Psoas muscle (tissue), 8 donors: ENCODE measurements around the gene SMAD7. TPM values are rescaled to one million over a fixed set of nuclear protein-coding genes. Genes with fewer than 3 reads are reported as not detected.

Experiments
- ATAC-seq, 4 donors: fragments of 200-7000 bp; cut with Tn5 transposase; one replicate each; pipeline ENCODE4 v1.9.1; 2020; ENCODE audit warnings: moderate library complexity in 3 of 4, mild to moderate bottlenecking in 2 of 4
- DNase-seq, 2 donors: peaks; one replicate each; pipeline ENCODE4 v3.0.0-alpha.2; 2020
- H3K27ac ChIP-seq: fragments of 200-600 bp; one replicate; pipeline ENCODE4 v1.8.0; 2022
- H3K27me3 ChIP-seq, 3 donors: fragments of 200-600 bp in 1 of 3; one replicate each; pipeline versions ENCODE4 v1.6.1 to v1.8.0; 2013 to 2022; ENCODE audit warnings: low read length in 2 of 3, mild to moderate bottlenecking in 2 of 3, moderate library complexity in 1 of 3; ENCODE audit not compliant: insufficient read depth in 3 of 3
- H3K36me3 ChIP-seq, 2 donors: fragments of 200-600 bp in 1 of 2; one replicate each; pipeline versions ENCODE4 v1.6.1 to v1.8.0; 2013 to 2022; ENCODE audit warnings: low read depth in 1 of 2, mild to moderate bottlenecking in 1 of 2, moderate library complexity in 1 of 2; ENCODE audit not compliant: insufficient read depth in 1 of 2
- H3K4me1 ChIP-seq: fragments of 200-600 bp; one replicate; pipeline ENCODE4 v1.8.0; 2022
- H3K4me3 ChIP-seq: fragments of 200-600 bp; one replicate; pipeline ENCODE4 v1.8.0; 2022; ENCODE audit warnings: mild to moderate bottlenecking
- H3K9me3 ChIP-seq: fragments of 200-600 bp; one replicate; pipeline ENCODE4 v1.8.0; 2022
- CTCF ChIP-seq: fragments of 200-600 bp; IDR thresholded peaks from one replicate; pipeline ENCODE4 v1.8.0; 2022; ENCODE audit warnings: antibody characterized with exemption
- WGBS, 3 donors: extraction: QIAGEN DNeasy Blood & Tissue Kit; methylation state at CpG; one replicate each; pipeline versions ENCODE4 v1.1.6 to v1.1.7; 2013; 5-methylcytosine and 5-hydroxymethylcytosine counted together
- intact Hi-C, 2 donors: fragments of 100-400 bp; cut with DNase I; formaldehyde crosslinking; loops; one replicate each; pipeline versions ENCODE4 v1.11.0 to v1.14.2; 2022
- polyA plus RNA-seq, 3 donors: library from polyadenylated mRNA; stranded (reverse); fragments of 200-250 nt; gene quantifications; one replicate each; pipeline ENCODE4 v1.2.3, GENCODE V29; 2013
- total RNA-seq, 4 donors: library from RNA; stranded (reverse); fragmentation: NEBNext Ultra II Directional in 2 of 4; extraction: Animal tissue kit (Norgen Biotek cat#: 25700) in 2 of 4; gene quantifications; one replicate each; pipeline versions ENCODE4 v1.2.1 to v1.2.4, GENCODE V29; 2021 to 2023
- donor health status: healthy with polysubstance abuse.
- donor health status: DM: no; HTN: no; CAD: no; lungs with moderate emphysema.
- donor health status: Bipolar disorder and iron deficiency.
- donor health status: healthy.
- donor health status: DM: yes; HTN: yes; CAD: no.
- donor health status: DM: no; HTN: no; CAD: no.
- donor health status: DM: no; HTN: no; CAD: no.
- donor health status: DM: yes; HTN: yes; CAD: no.

SMAD7 gene
- total and polyA plus RNA-seq, 7 donors, result 5.4 to 14.7 (median 8.4) TPM

- intact Hi-C loops, result loop anchor here in 1 of 2 donors (5.0 kb wide), 1 partner anchor 106 kb away; no protein-coding TSS in a partner anchor
- peak overlapping the region; percentile 22 for H3K4me3 ChIP-seq
- no peak for TF ChIP-seq CTCF
- no peaks in the 10 kb centered on the region for H3K27me3 ChIP-seq
- DNase-seq (no peak), ATAC-seq (peak in 2 of 4 donors; percentile 12 to 27)
- peaks cover 86% of the 10 kb centered on the region for H3K4me1 ChIP-seq
- peak overlapping the region; percentile 75 for H3K27ac ChIP-seq
- WGBS, 3 donors, result 49 to 60% (median 51%) methylated on average over 23 of the region's 23 CpGs
- no peaks in the 10 kb centered on the region for H3K36me3 ChIP-seq
- H3K9me3 ChIP-seq, result no peaks in the 10 kb centered on the region
These were observed 17.0 kb downstream of the SMAD7 start for GRCh38 chr18:48933578-48934414.

DNA sequence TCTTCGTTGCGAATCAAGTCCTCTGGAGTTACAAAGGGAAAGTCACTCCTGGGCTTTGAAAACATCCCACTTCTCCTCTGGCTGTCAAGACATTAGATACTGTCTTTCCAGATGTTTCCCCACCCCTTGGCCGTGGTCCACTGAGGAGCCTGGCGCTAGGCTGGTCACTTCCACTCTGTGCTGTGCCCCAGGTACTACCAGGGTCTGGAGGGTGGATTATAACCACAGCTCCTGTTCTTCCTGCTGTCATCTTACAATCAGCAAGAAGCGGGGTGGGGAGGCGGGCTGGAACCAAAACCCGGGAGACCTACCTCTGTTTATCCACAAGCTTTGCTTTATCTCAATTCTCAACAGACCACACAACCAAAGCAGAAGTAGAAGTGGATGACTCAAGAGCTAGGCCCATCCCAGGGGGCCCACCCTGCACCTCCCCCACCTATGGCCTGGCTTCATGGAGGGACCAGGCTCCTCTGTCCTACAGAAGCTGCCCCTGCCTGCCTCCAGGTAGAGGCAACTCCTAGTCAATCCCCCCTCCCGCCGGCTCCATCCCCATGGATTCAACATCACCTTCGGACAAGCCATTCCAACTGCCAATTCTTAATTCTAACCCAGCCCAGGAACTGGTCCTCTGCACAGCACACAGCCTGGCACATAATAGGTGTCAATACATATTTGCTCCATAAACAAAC lies 17.8 kb downstream of the SMAD7 start:
- 61 to 68% (median 66%) methylated on average over 10 of the region's 10 CpGs for WGBS, 3 donors
- ATAC-seq (no peak), DNase-seq (peak in 1 of 2 donors; percentile 56)
- Histone ChIP-seq H3K9me3 (no peaks in the 10 kb centered on the region), H3K27ac (peak overlapping the region; percentile 75), H3K27me3 (no peaks in the 10 kb centered on the region), H3K4me1 (peaks cover 86% of the 10 kb centered on the region), H3K36me3 (no peaks in the 10 kb centered on the region), H3K4me3 (peak overlapping the region; percentile 22)
- intact Hi-C loops, result loop anchor here in 1 of 2 donors (5.0 kb wide), 1 partner anchor 106 kb away; no protein-coding TSS in a partner anchor
- no peak for TF ChIP-seq CTCF

- Histone ChIP-seq H3K27me3 (no peaks in the 10 kb centered on the region), H3K36me3 (no peaks in the 10 kb centered on the region), H3K9me3 (no peaks in the 10 kb centered on the region), H3K4me1 (peaks cover 86% of the 10 kb centered on the region), H3K4me3 (no peak overlapping the region), H3K27ac (peak overlapping the region; percentile 50)
- no peak for DNase-seq
- 45 to 49% (median 49%) methylated on average over 7 of the region's 7 CpGs for WGBS, 3 donors
- intact Hi-C loops, result loop anchor here in 1 of 2 donors (5.0 kb wide), 1 partner anchor 105 kb away; no protein-coding TSS in a partner anchor
- no peak for ATAC-seq
- no peak for TF ChIP-seq CTCF
These were observed 18.3 kb downstream of the SMAD7 start for GRCh38 chr18:48932462-48932818.

DNA sequence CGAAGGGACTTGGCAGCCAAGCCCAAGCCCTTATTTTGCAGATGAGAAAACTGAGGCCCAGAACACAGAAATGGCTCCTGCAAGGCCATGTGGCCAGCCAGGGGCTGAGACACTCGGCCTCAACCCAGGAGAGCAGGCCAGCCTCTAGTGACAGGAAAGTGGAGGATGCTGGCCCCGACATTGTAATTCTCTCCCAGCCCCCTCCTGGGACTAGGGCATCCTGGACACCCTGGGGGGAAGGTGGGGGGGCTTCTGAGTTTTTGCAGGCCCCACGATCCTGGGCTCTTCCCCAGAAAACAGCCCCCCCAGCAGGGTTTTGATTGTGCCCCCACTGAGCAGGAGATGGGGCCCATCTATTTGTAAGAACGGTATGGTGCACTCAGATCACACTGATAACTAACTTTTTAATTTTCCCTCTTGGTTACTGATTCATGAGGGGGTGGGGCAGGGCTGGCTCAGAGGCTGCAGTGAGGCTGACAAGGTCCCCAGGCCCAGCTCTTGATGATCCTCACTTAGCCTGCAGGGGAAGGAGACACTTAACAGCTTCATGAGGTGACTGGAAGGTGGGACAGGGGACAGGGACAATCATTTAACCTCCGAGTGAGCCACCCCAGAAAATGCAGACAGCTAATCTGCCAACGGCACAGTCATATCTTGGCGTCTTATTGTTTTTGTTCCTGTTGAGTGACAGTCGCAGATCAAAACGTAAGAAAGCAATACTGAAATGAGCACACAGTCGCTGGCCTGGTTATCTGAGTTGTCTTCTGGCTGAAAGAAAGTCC lies 18.9 kb downstream of the SMAD7 start:
- Histone ChIP-seq H3K27me3 (no peaks in the 10 kb centered on the region), H3K4me1 (peaks cover 91% of the 10 kb centered on the region), H3K27ac (peak overlapping the region; percentile 50), H3K4me3 (no peak overlapping the region), H3K9me3 (no peaks in the 10 kb centered on the region), H3K36me3 (no peaks in the 10 kb centered on the region)
- DNase-seq, result no peak
- TF ChIP-seq CTCF, result no peak
- WGBS, 3 donors, result 60 to 66% (median 64%) methylated on average over 11 of the region's 11 CpGs
- intact Hi-C loops, result loop anchor here in 1 of 2 donors (5.0 kb wide), 1 partner anchor 105 kb away; no protein-coding TSS in a partner anchor
- ATAC-seq, result no peak
